Transverse colon (tissue), 4 donors: ENCODE data around the gene CTDP1.

Experiments
- CTCF ChIP-seq, 5 experiments: fragments of 200-600 bp in 3 of 5; fragments of 450-650 bp in 2 of 5; sonication (generic) in 3 of 5; IDR thresholded peaks; 1 replicate in 2 of 5; 2 replicates in 3 of 5; pipeline ENCODE4 v1.5.1; 2016 to 2017; ENCODE audit warnings: antibody characterized with exemption in 5 of 5, inconsistent platforms in 3 of 5, mild to moderate bottlenecking in 2 of 5, moderate library complexity in 1 of 5
- EP300 ChIP-seq: sonication (generic); formaldehyde crosslinking; IDR thresholded peaks from one replicate; pipeline ENCODE4 v1.6.1; 2017; ENCODE audit warnings: antibody characterized with exemption, low read depth
- POLR2A ChIP-seq: fragments of 450-650 bp; IDR thresholded peaks from one replicate; pipeline ENCODE4 v1.6.1; 2016; ENCODE audit warnings: antibody characterized with exemption, mild to moderate bottlenecking, moderate library complexity
- POLR2AphosphoS5 ChIP-seq, 3 donors: sonication (generic); formaldehyde crosslinking; IDR thresholded peaks; one replicate each; pipeline ENCODE4 v1.6.1; 2016; ENCODE audit warnings: antibody characterized with exemption in 3 of 3

DNA sequence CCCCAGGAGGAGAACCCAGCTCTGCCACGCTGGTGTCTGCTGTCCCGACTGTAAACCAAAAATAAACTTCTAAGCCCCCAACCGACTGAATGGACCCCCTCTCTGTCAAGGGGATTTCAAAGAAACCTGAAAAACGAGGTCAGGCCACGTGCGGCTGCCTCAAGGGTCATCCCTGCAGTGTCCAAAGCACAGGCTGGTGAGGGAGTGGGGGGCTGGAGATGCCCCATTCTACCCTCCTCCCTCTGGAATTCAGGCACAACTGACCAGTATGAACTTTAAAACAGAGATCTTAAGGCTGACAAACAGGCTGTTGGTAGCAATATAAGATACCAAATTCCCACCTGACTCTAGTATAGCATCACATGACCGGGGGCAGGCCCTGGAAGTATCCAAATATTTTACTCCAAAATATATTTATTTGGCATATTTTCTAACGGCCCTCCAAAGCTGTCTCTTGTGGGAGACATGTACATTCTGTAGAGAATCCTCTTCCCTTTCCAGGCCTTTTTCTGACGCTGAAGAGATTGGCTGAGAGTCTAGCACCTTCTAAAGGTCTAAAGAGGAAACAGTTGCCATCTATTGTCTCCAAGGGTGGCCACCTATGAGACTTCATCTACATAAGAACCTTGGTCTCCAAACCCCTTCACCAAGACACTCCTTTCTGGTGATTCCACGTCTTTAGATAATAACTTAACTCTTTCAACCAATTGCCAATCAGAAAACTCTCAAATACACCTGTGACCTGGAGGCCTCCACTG, 40.4 kb upstream of the CTDP1 start:
- TF ChIP-seq POLR2A (no peak), CTCF (IDR thresholded peaks at IDR 0.05) (no peak), EP300 (no peak), POLR2AphosphoS5 (IDR thresholded peaks at IDR 0.05) (no peak)
